GM12878 (cell line): ENCODE measurements around the gene WWOX. TPM values are rescaled to one million over a fixed set of nuclear protein-coding genes. Genes with fewer than 3 reads are reported as not detected.

ENCODE experiments used
- E4F1 ChIP-seq: fragments of 450-650 bp; IDR thresholded peaks from 2 replicates; pipeline ENCODE4 v1.6.1; 2018; ENCODE audit warnings: borderline replicate concordance, mild to moderate bottlenecking; ENCODE audit not compliant: partially characterized antibody
- RCOR1 ChIP-seq: conservative IDR thresholded peaks from 2 replicates; pipeline ENCODE4 v1.6.1; 2012; ENCODE audit warnings: low read depth, low read length, improper control_type of control experiment
- SIN3A ChIP-seq: IDR thresholded peaks from 2 replicates; pipeline ENCODE4 v1.6.1; 2012; ENCODE audit warnings: low read depth, low read length, improper control_type of control experiment
- SP1 ChIP-seq: IDR thresholded peaks from one replicate; pipeline ENCODE4 v1.6.1; 2011; ENCODE audit warnings: low read depth, low read length
- STAT1 ChIP-seq: fragments of 450-650 bp; conservative IDR thresholded peaks from 2 replicates; pipeline ENCODE4 v1.6.1; 2014; ENCODE audit warnings: antibody characterized with exemption, mild to moderate bottlenecking
- TBL1XR1 ChIP-seq: IDR thresholded peaks from 2 replicates; pipeline ENCODE4 v1.6.1; 2012; ENCODE audit warnings: low read depth, low read length, improper control_type of control experiment
- ZBTB40 ChIP-seq: fragments of 450-650 bp; IDR thresholded peaks from 2 replicates; pipeline ENCODE4 v1.6.1; 2016; ENCODE audit warnings: mild to moderate bottlenecking, moderate library complexity, borderline replicate concordance
- polyA plus RNA-seq, 11 experiments: library from polyadenylated mRNA; depleted of rRNA in 4 of 11; unstranded in 6 of 11; stranded (reverse) in 5 of 11; fragments of >200 nt; fragmentation: Nextera tagmentation in 4 of 11; fragmentation: Illumina TruSeq in 1 of 11; extraction: Ambion mirVana in 4 of 11; extraction: Trizol in 1 of 11; gene quantifications; 1 replicate in 1 of 11; 2 replicates in 10 of 11; pipeline versions ENCODE4 v1.2.1 to v1.2.3, GENCODE V29; 2011 to 2016; ENCODE audit warnings: inconsistent platforms in 2 of 11, missing spikeins in 2 of 11, low read depth in 1 of 11
- total RNA-seq, 4 experiments: library from RNA; depleted of rRNA in 3 of 4; stranded (reverse); fragments of >200 nt in 3 of 4; fragmentation: Illumina TruSeq in 1 of 4; extraction: Trizol in 1 of 4; gene quantifications; 2 replicates each; pipeline versions ENCODE4 v1.2.1 to v1.2.3, GENCODE V29; 2013 to 2021

The WWOX gene
- total and polyA plus RNA-seq, 10 of the 15 experiments (the other 5 are each of a cell fraction or from before 2014, with no cell fraction given): 2.8 to 24.4 (median 17.8) TPM

DNA sequence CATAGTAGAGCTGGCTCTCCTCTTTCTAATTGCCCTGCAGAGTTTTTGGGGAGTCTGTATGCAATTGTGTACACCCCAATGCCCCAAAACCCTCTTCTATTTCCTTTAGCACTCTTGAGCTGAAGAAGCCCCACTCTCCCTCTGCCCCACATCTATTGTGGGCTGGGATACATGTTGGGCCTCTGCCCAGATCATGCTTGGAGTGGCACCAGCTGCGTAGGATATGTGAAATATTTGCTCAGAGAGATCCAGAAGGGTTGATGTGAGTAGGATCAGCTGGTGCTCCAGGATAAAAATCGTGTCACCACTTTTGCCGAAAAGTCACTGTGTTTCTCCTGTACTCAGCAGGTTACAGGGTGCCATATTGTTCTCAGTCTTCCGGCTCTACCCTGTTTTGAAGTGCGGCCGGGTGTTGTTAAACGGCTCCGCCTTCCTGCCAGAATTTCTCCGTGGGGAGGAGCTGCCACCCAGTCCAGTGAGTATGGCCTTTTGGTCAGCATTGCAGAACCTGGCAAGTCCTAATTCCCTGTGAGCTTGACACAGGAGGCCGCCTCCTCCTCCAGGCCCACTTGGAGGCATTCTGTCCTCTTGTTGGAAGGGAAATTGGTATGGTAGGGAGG is 664.5 kb downstream of the WWOX start (continued):
- TF ChIP-seq ZBTB40 (no peak), SP1 (no peak), E4F1 (no peak), STAT1 (no peak), RCOR1 (no peak), TBL1XR1 (no peak), SIN3A (no peak)
